ENCODE results near the gene MAEA.

The MAEA gene

GRCh38 chr4:1250527-1250812 is 39.2 kb upstream of the MAEA start:
- DNase-seq, result no peak

GRCh38 chr4:1250921-1251772 is 38.5 kb upstream of the MAEA start:
- no peak for DNase-seq

GRCh38 chr4:1251773-1252066 is 38.0 kb upstream of the MAEA start:
- no peak for DNase-seq

GRCh38 chr4:1252928-1253492 is 36.7 kb upstream of the MAEA start:
- DNase-seq, result no peak

GRCh38 chr4:1253831-1254230 is 35.9 kb upstream of the MAEA start:
- DNase-seq, result no peak

GRCh38 chr4:1255151-1255550 is 34.5 kb upstream of the MAEA start:
- no peak for DNase-seq

GRCh38 chr4:1255699-1256098 is 34.0 kb upstream of the MAEA start:
- DNase-seq, result no peak

GRCh38 chr4:1258457-1258856 is 31.2 kb upstream of the MAEA start:
- no peak for DNase-seq

- no peak for DNase-seq
Observed at GRCh38 chr4:1259966-1260365, 29.7 kb upstream of the MAEA start.

GRCh38 chr4:1260418-1261106 is 29.1 kb upstream of the MAEA start:
- no peak for DNase-seq

GRCh38 chr4:1261107-1261928 is 28.4 kb upstream of the MAEA start:
- no peak for DNase-seq

GRCh38 chr4:1264942-1265341 is 24.7 kb upstream of the MAEA start:
- no peak for DNase-seq

GRCh38 chr4:1265351-1265750 is 24.3 kb upstream of the MAEA start:
- no peak for DNase-seq

GRCh38 chr4:1266881-1267763 is 22.6 kb upstream of the MAEA start:
- no peak for DNase-seq

GRCh38 chr4:1269209-1269608 is 20.5 kb upstream of the MAEA start:
- no peak for DNase-seq

GRCh38 chr4:1271686-1272085 is 18.0 kb upstream of the MAEA start:
- DNase-seq, result peak; percentile 41

GRCh38 chr4:1274871-1275270 is 14.8 kb upstream of the MAEA start:
- DNase-seq, result no peak

- DNase-seq, result no peak
Observed at GRCh38 chr4:1276984-1277383, 12.7 kb upstream of the MAEA start.

- peak; percentile 37 for DNase-seq
Observed at GRCh38 chr4:1277667-1278665, 11.7 kb upstream of the MAEA start.

GRCh38 chr4:1279253-1279652 is 10.4 kb upstream of the MAEA start:
- no peak for DNase-seq

GRCh38 chr4:1283711-1284110 is 6.0 kb upstream of the MAEA start:
- no peak for DNase-seq

Data from hematopoietic multipotent progenitor cell treated with erythropoietin and hydrocortisone succinate and interleukin-3 and kit ligand, for 4 days (in vitro differentiated cells).